ENCODE results near the gene ERCC6L2.

DNA sequence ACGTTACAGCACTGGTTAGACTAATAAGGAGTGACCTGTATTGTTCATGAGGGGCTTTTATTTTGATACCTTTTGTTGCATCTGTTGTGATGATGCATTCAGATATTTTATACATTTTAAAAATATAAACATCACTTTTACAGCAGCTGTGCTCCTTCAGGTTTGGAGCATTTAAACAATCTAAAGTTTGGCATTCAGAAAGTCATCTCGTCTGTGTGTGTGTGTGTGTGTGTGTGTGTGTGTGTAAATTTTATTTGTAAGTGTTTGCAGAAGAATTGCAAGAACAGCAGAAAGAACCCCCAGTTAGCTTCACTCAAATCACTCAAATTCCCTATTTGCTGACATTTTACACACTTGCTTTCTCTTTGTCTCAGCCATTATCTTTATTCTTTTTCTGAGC is 87.4 kb downstream of the ERCC6L2 start:
- TF ChIP-seq, protein P1, sequence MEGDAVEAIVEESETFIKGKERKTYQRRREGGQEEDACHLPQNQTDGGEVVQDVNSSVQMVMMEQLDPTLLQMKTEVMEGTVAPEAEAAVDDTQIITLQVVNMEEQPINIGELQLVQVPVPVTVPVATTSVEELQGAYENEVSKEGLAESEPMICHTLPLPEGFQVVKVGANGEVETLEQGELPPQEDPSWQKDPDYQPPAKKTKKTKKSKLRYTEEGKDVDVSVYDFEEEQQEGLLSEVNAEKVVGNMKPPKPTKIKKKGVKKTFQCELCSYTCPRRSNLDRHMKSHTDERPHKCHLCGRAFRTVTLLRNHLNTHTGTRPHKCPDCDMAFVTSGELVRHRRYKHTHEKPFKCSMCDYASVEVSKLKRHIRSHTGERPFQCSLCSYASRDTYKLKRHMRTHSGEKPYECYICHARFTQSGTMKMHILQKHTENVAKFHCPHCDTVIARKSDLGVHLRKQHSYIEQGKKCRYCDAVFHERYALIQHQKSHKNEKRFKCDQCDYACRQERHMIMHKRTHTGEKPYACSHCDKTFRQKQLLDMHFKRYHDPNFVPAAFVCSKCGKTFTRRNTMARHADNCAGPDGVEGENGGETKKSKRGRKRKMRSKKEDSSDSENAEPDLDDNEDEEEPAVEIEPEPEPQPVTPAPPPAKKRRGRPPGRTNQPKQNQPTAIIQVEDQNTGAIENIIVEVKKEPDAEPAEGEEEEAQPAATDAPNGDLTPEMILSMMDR (tag by site-specific recombination; IDR thresholded peaks at IDR 0.05) = no peak
- TF ChIP-seq YY1 (tag by site-specific recombination; IDR thresholded peaks at IDR 0.05) (no peak), ZNF791 (tag by site-specific recombination; IDR thresholded peaks at IDR 0.05) (no peak), ZNF37A (tag by site-specific recombination; IDR thresholded peaks at IDR 0.05) (no peak), ZBTB21 (tag by site-specific recombination; IDR thresholded peaks at IDR 0.05) (no peak), ZNF423 (tag by site-specific recombination; IDR thresholded peaks at IDR 0.05) (no peak)
- TF ChIP-seq, protein P2, sequence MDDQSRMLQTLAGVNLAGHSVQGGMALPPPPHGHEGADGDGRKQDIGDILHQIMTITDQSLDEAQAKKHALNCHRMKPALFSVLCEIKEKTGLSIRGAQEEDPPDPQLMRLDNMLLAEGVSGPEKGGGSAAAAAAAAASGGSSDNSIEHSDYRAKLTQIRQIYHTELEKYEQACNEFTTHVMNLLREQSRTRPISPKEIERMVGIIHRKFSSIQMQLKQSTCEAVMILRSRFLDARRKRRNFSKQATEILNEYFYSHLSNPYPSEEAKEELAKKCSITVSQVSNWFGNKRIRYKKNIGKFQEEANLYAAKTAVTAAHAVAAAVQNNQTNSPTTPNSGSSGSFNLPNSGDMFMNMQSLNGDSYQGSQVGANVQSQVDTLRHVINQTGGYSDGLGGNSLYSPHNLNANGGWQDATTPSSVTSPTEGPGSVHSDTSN (CRISPR knock-in tag; IDR thresholded peaks at IDR 0.05) = no peak
- TF ChIP-seq, protein P3, sequence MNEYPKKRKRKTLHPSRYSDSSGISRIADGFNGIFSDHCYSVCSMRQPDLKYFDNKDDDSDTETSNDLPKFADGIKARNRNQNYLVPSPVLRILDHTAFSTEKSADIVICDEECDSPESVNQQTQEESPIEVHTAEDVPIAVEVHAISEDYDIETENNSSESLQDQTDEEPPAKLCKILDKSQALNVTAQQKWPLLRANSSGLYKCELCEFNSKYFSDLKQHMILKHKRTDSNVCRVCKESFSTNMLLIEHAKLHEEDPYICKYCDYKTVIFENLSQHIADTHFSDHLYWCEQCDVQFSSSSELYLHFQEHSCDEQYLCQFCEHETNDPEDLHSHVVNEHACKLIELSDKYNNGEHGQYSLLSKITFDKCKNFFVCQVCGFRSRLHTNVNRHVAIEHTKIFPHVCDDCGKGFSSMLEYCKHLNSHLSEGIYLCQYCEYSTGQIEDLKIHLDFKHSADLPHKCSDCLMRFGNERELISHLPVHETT (tag by site-specific recombination; IDR thresholded peaks at IDR 0.05) = no peak

All from HEK293 (cell line).